GM18502 (cell line): ENCODE results near the gene ADRA2A.

ENCODE experiments used
- ATAC-seq: cut with Tn5 transposase; IDR thresholded peaks from one replicate; pipeline ENCODE4 v1.9.1; 2021; ENCODE audit warnings: mild to moderate bottlenecking; ENCODE audit not compliant: unreplicated experiment, poor library complexity

The ADRA2A gene

DNA sequence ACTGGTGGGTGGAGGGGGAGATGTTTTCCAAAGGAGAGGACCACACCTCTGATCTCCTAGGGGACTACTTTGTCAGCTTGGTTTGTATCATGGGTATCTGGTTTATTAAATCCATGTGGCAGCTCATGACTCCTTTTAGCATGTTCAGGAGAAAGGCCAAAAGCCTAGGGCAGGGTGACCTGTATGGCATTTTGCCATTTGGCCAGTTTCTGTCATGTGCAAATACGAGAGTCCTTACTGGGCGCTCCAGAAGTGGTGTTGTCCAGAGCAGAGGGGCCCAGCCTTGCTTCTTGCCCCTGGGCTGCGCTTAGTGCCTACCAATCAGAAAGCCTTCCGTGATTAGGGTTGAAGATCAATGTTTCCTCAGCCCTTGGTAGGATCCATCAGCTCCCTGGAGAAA, 31.0 kb downstream of the ADRA2A start:
- ATAC-seq = no peak

DNA sequence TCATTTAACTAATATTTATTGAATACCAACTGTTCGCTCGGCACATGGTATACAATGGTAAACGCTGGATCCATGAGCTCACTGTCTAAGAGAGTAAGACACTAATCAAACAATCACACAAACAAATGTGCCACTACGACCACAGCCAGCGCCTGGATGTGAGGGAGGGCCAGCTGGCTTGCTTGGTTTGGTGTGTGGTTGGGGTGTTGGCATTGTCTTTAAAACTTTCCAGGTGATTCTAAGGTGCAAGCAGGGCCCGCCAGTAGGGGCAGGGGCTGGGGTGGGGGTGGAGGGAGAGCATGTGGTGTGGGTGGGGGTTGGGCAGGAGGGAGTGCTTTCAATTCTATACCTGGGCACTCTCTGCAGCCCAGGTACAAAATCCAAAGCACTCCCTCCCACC, 31.6 kb downstream of the ADRA2A start:
- no peak for ATAC-seq

DNA sequence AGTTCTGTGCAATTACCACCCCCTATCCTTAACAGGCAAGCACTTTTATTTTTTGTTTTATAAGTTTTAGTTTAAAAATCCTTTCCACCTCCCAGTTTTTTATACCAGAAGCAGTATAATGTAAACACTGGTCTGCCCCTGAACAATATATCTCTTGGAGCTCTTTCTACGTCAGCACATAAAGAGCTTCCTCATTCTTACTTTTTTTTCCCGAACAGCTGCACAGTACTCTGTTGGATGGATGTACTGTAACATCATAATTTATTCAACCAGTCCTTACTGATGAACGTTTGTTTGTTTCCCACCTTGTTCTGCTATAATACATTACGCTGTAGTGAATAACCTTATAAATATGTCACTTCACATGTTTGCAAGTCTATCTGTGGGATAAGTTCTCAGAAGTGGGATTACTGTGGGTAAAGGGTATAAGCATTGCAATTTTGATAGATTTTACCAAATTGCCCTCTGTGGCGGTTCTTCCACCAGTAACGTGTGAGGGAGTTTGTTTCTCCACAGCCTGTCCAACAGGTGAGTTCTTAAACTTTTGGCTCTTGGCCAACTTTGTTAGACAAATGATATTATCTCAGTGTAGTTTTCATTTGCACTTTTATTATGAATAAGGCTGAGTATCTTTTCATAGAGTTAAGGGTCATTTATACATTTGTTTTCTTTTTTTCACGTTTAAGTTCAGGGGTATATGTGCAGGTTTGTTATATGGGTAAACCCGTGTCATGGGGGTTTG, 32.8 kb downstream of the ADRA2A start:
- ATAC-seq = no peak

DNA sequence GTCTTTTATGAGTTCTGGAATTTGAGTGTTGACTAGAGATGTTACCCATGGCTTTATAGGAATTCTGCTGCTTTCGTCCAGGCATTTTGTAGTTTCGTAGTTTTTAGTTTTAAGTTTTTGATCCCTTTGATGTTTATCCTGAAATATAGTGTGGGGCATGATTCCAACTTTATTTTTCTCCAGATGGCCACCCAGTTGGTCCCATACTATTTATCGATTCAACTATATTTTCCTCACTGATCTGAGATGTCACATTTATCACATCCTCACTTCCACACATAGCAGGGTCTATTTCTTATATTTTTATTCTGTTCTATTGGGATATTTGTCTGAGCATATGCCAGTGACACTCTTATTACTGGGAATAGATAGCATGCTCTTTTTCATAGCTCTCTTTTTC, 33.9 kb downstream of the ADRA2A start:
- no peak for ATAC-seq

DNA sequence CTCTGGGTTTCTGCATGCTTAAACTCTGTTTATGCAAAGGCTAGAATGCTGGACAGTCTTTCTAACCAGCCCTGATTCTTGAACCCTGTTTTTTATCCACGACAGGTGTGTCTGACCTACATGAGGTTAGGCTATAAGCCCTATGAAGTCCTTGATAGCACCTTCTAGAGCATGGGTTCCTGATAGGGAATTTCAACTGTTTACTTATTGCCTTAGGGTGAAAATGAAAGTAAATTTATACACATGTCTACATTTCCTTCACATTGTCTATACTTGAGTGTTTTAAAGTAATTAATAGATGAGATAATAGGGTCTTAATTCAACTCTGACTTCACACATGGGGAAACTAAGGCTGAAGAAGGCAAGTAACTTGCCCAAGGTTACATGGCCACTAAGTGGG, 35.5 kb downstream of the ADRA2A start:
- no peak for ATAC-seq

DNA sequence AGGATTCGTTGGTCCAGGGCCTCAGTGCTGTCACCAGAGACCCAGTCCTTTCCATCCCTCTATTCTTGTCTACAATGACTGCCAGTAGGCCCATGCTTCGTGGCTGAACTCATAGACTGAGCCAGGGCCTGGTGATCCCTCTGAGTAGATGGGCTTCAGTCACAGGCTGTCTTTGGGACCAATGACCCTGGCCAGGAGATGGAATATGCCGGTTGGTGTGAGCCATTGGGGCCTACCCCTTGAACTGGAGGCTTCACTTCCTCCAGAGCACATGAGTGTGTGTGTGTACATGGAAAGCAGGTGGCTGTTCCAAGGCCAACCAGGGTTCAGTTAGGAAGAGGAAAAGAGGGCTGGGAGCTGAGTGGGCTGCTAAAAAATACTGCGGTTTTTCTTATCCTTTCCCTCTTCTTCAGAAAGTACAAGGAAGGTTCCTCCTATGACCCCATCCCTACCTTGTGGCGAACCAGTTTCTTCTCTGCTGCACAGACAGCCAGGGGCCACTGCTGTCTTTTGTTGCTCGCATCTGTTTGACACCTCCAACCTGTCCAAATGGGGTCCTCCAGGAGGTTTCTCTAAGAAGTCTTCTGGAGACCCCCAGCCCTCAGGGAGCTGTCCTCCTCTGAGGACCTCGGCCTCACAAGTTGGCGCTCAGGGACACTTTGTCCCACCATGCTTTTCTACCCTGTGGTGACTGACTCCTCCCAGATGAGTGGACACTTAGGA, 36.6 kb downstream of the ADRA2A start:
- no peak for ATAC-seq

DNA sequence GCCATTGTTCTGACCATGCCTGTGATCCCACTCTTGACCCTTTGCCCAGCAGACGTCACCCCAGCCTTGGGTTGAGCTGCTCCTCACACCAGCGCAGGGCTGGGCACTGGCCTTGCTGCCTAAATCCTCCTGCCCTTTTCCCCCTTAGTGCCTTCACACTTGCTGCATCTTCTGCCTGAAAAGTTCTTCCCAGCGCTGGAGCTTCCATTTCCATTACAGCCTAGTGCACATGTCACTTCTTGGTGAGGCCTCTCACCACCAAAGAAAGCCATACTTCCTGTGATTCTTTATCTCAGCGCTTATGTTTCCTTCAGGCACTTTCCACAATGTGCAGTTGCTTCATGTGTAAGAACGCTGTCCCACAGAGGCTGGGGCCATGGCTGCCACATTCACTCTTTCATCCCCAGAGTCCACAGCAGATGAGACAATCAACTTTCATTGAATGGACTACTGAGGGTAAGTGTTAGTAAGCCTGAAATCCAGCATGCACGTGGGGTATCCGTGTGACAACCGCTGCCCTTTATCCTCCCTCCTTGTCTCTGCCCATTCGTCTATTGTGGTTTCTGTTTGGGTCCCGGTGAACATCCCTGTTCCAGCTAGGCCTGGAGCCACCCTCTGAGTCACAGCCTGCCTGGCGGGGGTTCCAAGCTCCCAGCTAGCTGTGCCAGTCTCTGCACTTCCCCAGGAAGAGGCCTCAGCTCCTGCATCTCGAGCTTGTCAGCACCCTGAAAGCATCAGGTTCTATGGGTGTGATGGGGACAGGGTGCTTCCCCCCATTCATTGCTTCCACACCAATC, 37.3 kb downstream of the ADRA2A start:
- ATAC-seq = no peak

DNA sequence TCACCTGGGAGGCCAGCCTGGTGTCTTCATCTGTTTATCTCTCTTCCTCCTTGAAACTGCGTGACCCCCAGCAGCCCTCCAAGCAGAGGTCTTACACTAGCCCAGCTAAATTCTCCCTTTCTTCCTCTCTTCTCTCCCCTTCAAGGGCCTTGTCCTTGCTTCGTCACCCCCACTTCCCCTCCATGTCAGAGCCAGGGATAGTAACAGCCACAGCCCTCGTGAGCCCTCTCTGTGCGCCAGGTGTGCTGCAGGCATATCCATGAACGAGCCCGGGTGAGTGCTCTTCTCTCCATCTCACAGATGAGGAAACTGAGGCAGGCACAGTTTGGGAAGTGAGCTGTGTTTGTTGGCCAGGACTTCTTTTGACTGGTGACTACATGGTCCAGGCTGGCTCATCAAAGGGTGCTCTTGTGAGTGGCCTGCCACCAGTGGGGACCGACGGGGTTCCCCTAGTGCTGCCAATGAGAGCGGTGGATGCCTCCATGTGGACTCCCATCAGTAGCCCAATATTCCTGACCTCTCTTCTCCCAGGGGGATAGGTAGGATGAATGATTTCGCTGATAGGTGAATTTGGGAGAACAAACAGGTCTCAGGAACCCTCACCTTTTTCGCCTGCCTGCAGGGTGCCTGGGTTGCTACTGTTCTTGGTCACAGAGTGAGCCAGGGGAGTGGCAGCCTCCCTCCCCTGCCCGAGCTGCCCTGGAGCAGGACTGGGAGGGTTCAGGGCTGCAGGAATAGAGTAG, 38.1 kb downstream of the ADRA2A start:
- no peak for ATAC-seq

DNA sequence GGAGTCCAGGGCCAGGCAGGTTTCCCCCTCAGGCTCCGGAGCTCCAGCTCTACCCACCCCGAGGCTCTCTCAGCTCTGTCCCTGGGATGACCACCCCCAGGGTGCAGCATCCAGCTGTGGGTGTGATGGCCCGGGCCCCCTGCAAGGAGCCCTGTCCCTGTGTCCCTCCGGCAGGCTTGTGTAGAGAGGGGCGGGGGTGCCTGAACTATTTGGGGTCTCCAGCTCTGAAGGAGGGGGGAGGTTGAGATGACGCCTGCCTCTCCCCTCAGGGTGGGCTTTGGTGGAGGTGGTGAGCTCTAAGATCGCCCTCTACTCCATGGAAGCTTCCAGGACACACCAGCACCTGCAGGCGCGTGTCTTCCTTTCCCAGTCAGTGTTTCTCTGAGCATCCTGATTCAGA, 39.4 kb downstream of the ADRA2A start:
- no peak for ATAC-seq

DNA sequence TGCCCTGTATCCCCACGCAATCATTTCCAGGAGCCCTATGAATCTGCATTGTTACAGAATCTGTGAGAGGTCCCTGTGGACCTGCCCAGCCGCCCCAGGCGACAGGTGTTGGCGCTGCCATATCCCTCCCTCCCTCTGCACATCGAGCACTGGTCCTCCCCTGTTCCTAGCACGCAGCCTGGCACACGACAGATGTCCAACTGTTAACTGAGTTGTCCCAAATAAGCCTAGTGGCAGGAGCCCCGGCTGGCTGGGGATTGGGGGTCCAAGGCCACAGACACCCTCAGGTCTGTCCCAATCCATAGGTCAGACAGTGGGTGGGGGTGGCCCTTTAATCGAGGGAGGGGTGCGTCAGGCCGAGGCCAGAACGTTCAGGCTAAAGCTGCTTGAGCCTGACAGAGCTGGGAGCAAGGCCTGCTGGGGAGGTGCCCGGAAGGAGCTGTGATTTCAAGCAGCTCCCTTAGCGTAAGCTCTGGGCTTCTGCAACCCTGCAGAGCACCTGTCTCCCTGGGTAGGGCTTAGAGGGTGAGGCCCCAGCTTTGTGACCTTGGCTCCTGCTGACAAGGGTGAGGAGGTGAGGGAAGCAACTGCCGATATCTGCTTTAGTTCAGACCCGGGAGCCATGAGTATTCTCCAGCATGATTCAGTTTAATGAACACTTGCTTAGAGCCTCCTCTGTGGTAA, 40.1 kb downstream of the ADRA2A start:
- no peak for ATAC-seq

DNA sequence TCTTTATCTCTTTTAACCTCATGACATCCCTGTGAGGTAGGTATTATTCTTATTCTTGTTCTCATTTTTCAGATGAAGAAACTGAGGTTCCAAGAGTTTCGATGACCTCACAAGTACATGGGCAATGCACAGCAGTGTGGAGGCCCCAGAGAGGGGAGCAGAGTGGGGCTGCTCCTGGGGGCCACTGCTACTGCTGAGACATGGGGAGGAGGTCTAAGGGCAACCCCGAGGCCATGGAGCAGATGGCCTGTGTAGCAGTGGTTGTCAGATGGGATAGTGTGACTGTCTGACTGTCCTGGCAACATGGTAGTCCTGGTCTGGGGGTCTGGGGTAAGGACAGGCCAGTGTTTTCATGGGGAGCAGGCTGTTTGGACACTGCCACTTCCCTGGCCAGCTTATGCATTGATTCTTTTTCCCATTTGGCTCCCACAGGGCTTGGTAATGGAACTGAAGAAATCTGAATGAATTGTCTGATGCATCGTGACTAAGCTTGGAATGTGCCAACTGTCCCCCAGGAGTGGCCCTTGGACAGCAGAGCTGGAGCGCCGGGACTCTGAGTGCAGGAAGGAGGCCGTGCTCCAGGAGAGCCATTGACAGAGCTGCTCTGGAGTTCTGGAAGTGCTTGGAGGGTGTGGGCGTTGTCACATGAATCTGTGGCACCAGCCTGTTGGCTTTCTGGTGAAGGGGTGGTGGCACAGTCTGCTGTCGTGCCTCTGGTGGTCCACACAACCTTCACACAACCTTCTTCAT, 40.9 kb downstream of the ADRA2A start:
- no peak for ATAC-seq

DNA sequence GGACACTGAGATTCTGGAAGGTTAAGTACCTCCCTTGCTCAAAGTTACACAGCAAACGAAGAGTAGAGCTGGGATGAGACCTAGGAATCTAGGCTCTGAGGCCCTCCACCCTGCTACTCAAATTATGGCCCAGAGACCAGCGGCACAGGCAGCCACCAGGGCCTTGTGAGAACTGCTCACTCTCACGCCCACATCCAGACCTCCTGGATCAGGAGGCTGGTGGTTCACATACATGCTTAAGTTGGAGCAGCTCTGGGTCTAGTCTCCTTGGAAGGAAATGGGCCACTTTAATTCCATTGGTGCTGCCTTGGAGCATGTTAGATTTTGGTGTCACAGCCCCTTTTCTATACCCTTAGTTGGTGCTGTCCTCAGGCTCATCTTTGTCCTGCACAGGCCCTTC, 41.9 kb downstream of the ADRA2A start:
- no peak for ATAC-seq

DNA sequence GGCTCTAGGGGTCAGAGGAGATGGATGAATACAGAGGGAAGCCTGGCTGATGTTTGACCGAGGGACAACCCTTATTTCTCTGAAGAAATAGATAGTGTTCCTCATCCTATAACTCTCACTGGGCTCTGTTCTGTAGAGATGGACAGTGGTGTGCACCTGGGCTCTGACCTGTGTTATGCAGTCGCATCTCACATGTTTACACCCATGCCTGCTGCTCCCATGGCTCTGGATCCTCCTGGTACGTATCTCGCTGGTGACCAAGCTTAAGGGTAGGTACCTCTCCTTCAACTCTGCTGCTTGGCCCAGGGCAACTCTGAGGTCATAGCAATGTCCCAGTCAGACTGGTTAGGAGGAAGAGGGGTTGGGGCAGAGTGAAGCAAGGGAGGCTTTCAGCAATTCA, 42.8 kb downstream of the ADRA2A start:
- ATAC-seq = no peak

DNA sequence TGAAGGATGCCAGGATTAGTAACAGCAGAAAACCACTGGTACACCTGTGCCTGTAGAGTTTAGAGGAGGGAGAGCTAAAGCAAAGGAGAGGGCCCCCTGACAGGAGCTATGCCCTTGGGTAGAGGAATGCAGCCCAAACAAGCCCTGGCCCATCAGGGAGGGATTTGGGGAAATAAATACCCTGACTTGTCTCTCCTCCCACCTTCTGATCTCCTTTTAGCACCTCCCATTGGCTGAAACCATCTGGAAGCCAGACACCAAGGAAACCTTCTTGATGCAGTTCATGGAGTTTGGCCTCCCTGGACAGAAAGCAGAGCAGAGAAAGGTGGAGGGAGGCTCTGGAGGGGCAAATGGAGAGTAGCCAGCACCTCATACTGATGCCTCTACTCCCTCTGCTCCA, 45.3 kb downstream of the ADRA2A start:
- ATAC-seq = no peak

DNA sequence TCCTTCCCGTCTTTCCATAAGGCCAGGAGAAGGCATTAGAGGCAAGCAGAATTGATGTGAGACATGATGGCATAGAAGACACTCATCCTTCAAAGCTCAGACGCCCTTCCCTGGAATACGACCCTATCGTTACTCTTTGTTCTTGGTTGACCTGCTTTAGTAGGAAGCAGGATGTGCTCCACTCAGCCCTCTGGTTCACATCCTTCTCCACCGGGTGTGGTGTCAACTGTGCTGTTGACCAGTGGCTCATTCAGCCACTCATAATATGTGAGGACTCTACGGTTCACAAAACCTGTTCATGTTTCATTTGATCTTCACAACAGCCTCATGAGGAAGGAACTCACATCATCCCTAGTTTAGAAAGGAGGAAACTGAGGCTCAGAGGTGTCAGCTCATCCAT, 47.1 kb downstream of the ADRA2A start:
- no peak for ATAC-seq

DNA sequence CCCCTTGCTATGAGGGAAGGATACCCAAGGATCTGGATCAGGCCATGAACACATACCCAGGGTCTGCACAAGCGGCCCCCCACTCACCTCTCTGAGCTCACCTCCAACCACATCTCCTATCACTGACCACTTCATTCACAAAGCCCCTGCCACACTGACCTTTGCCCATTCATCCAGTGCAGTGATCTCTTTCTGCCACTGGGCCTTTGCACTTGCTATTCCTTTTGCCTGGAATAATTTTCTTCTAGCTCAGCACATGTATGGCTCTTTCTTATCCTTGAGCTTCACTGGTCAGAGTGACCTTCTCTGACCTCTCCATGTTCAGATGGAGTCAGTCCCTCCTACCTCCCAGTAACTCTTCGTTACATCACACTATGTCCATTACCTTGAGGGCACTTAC, 48.3 kb downstream of the ADRA2A start:
- no peak for ATAC-seq

DNA sequence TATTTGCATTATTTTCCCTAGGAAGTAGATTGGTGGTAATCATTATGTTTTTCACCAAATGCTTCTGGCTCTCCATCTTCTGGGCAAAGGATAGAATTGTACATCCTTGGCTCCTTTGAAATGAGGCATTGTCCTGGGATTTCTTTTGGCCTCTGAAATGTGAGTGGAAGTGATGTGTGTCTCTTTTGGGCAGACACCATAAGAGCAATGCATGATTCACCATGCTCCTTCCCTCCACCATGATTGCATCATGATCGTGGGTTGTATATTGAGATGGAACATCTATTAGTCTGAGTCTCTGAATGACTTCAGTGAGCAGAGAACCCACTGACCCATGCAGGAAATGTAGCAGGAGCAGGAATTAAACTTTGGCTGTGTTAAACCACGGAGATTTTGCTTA, 49.2 kb downstream of the ADRA2A start:
- ATAC-seq = no peak

DNA sequence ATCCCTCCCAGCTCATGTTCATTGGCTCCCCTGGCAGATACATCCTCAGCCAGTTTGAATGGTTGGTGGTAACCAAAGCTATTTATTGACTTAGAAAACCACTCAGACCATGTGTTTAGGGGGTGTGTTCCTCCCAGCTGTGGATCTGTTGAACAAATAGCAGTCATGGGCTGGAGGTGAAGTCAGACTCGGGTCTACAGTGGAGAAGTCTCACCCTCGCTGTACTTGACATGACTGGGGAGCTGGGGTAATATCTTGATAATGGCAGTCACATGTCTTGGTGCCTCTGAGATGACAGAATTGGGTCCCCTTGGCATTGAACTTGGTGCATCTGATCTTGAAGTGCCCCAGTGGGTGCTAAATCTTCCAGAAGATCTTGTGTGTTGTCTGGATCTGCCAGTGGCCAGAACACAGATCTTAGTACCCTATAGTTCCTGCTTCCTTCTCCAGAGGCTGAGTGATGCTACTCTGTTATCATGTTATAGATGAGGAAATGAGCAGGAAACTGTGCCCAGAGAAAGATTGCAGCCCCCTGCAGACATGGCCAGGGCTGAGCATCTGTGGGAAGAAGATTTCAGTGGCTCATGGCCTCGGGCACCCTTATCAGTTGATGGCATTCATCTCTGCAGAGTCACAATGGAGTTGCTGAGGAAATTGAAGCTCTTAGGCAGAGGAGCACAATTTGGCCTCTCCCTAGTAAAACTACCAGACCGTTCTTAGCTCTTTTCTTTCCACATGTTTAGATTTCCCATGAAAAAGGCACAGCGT, 50.4 kb downstream of the ADRA2A start:
- no peak for ATAC-seq
